ENCODE data around the gene PLXNC1.

The PLXNC1 gene

DNA sequence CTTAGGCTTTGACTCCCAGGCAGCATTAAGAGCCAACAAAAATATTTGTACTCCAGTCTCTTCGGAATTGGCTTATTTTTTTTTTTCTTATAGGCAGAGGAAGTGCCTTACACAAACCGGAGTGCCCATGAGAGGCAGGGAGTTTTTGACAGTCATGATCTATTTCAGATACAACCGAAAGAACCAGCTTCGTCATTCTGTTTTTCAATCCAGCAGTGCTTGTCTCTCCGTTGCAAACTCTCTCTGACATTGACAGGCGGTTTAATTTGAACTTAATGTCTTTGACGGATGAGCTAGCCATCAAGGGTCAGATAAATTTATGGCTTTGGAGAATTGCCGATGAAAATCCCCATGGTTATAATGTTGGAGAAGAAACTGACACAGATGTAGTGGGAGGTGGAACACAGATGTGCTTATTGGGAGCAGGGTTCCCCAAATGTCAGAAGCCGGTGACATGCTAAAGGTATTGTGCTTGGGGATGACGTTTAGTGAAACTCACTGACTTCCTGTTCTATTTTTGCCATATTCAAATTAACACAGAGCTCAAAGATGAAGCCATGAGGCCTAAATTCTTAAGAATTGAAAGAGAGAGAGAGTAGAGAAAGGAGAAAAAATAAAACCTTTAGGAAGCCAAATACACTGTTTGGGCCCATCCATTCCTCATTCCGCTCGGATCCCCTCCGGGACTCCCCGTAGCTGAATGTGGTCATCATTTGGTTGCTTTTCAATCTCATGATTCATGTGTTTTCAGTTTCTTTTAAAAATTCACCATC, 59.7 kb downstream of the PLXNC1 start:
- DNase-seq, result peak; percentile 78

DNA sequence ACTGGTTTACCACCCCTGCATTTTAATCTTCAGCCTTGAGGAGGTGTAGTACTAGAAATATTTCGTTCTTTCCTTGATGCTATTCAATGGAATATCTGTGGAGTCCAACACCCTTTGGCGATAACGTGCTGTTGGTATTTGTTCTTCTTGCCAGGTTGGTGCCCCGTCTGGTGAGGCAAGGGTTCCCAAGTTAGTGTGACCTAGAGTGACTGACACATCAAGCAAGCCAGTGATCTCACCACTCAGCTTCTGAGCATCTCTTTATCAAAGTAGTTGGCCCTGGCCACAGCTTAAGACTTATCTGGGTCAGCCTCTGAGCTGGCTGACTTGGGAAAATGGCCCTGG, 60.2 kb downstream of the PLXNC1 start:
- DNase-seq, result peak; percentile 60

DNA sequence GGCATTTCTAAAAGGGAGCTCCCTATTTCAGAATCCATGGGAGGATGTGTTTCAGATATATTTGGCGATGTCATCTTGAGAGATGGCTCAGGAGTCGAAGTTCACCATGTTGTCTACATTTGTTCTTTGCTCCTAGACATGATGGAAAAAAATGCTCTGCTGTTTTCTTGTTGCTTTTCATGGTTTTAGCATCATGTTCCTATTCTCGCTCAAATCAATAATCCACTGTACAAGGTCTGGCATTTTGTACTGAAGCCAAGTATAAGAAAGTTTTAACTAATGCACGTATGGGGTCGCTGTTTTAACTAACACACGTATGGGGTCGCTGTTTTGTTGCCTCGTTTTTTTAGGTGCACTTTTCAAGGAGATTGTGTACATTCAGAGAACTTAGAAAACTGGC, 60.9 kb downstream of the PLXNC1 start:
- no peak for DNase-seq

DNA sequence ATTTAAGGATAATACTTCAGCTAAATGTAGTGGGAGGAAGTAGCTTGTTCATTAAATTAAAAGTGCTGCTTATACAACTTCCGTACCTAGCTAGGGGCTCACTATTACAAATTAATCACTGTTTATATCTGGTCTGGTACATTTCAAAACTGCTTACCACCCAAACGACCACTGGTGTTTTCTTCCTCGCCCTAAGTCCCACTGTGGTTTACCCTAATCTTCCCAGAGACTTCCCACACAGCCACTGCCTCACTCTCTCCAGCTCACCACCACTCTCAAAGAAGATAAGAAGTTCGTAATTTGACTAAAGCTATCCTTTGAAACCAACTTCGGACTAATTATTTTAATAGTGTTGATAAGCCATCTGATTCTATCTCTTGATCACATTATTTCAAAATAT, 62.6 kb downstream of the PLXNC1 start:
- peak; percentile 43 for DNase-seq

DNA sequence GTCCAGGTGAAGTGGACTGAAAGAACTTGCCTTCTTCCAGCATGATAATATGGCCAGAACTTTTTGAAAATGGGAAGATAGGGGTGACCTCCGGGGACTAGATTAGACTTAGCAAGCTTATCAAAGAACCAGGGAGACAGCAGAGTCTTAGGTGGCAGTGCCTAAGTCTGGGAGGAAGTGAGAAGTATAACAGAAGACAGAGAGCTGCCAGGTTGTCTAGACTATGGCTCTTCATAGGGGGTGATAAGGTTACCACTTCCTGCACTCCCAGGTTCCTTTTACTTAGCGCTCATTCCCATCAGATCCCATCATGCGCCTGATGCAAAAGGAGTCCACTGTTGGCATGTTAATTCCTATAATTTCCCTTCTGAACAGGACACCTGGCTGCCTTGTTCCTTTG, 69.9 kb downstream of the PLXNC1 start:
- DNase-seq, result peak; percentile 70

DNA sequence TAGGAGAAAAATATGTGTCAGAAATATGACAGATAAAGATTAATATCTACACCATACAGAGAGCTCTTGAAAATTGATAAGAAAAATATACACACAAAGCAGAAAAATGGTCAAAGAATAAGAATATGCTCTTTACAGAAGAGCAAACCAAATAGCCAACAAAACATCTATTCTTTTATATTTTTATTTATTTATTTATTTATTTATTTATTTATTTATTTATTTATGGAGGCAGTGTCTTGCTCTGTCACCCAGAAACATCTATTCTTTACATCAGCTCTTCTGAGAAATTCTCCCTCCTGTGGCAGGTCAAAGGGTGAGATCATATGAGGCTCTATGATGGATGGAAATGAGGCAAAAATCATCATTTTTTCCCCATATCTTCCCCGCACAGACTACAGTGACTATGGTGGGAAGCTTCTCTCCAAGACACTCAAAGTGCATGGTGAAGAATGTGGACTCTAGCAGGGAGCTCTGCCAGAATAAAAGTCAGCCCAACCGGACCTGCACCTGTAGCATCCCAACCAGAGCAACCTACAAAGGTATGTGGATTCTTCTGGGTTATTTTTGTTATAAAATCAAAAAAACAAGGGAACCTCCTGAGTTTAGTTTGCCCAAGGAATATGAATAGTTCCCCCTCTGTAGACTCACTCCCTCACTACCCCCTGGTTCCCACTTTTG, 71.4 kb downstream of the PLXNC1 start:
- DNase-seq, result peak; percentile 8

DNA sequence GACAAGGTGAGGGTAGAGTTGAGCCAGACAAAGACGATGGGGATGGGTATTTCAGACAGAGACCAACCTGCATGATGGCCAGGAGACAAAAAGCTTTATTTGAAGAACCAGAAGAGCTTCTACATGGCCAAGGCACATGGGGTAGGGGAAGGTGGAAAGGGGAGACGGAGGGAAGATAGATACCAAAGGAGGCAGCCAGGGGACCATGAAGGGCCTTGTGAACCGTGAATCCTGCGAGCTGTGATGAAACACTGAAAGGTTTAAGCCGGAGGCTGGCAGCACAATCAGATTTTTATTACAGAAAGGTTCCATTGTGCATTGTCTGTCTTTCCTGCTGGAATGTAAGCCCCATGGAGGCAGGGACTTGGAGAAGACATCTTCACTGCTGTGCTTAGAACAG, 72.4 kb downstream of the PLXNC1 start:
- no peak for DNase-seq

DNA sequence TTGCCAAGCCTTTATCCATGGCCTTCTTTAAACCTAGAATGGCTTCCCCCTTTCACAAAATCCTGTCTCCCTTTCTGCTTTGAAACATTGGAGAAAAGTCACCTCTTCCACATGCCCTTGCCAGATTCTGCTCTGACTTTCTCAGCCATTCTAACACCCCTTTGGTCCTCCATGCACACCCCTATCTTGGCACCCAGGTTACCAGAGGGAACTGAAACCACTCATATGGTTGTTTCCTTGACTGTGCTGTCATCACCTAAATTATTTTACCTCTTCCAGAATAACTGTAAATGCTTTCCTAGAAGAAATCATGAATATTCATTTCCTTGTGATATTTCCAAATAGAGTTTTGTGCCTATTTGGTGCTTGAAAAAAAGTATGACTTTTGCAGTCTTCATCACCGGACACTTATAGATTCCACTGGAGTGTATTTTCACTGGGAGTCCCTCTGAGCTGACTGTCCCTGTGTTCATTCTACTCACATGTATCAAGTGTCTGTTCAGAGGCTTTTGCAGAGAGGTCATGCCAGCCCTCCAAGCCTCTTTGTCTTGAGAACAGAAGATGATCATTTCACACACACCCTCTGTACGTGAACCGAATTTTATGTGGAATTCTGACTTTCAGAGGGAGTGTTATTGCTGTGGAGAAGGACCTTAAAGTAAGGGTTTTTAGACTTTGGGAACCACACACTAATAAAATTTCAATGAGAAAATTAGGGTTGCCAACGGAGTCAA, 74.1 kb downstream of the PLXNC1 start:
- no peak for DNase-seq

DNA sequence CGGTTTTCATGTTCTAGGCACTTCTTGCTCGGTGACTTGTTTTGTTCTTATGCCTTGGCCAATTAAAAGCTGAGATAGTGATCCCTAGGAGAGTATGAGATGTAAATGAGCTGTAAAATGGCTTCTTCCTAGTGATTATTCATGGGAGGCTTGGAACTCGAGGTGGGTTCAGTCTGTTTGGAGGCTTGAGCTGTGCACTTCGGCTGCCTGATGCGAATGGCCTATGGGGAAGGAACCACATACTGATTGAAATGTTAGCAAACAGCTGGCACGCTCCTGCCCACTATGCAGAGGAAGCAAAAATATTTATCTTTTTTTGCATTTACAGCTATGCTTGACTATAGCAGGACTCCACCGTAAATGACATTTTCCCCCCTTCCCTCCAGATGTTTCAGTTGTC, 75.5 kb downstream of the PLXNC1 start:
- no peak for DNase-seq

DNA sequence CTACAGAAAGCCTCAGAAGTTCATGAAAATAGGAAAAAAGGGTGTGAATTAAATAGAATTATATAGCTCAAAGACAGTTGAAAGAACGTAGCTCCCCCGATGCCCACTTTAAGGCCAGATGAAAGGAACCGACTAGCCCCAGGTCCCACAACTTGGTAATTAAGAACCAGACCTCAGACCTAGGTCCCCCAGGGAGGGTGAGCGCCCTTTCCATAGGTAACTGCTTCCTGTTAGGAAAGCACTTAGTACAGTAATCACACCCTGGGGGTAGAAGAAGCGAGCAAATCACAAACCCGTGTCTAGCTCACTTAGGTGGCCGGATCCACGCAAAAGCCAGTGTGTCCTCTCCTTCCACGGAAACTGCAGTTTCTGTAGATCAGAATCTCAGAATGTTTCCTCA, 77.1 kb downstream of the PLXNC1 start:
- no peak for DNase-seq

DNA sequence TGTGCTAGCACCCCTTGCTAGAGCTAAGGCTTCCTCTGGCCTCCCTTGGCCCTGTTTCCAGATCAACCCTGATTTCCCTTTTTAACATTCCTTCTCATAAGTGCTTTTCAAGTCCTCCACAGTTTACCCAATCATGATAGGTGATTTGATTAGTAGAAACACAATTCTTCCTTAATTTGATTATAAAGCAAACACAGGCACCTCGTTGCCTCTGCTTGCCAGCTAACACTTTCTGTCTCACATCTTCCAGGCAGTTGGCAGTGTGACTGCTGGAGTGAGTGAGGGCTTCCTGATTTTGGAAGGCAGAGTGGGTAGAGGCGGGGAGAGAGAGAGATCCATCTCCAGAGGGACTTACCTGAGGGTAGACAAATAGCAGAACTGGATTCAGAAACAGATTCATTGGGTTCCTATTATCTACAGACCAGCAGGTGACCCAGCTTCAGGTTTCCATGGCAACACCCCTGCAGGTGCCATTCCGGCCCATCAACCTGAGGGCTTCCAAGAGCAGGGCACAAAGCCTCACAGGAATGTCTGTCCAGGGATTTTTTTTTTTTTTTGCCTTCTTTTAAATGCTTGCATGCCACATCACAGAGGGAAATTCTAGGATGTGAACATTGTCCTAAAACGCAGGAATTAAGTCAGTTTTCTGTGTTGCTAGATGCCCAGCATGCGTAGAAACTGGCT, 77.7 kb downstream of the PLXNC1 start:
- DNase-seq, result no peak

DNA sequence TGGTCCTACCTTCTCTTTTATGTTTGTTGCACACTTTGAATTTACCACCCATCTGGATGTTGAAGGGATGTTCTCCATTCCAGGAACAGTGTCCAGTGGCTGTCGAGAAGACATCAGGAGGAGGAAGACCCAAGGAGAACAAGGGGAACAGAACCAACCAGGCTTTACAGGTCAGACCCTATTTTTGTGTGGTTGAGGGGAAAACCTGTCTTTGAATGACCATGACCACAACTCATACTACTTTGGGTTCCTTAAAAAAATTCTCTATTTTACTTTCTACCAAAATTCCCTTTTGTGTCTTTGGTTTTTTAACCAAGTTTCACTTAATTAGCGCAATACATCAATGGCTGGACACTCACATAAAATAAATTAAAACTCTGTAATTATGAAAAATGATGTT, 78.7 kb downstream of the PLXNC1 start:
- DNase-seq, result no peak

DNA sequence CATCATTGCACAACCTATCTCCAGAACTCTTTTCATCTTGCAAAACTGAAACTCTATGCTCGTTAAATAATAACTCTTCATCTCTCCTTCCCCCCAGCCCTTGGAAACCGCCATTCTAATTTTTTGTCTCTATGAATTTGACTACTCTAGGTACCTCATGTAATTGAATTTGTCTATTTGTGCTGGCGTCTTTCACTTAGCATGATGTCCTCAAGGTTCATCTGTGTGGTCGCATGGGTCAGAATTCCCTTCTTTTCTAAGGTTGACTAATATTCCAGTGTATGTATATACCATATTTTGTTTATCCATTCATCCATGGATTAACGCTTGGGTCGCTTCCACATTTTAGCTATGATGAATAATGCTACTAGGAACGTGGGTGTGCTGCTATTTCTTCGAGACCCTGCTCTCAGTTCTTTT, 80.1 kb downstream of the PLXNC1 start:
- DNase-seq, result no peak

DNA sequence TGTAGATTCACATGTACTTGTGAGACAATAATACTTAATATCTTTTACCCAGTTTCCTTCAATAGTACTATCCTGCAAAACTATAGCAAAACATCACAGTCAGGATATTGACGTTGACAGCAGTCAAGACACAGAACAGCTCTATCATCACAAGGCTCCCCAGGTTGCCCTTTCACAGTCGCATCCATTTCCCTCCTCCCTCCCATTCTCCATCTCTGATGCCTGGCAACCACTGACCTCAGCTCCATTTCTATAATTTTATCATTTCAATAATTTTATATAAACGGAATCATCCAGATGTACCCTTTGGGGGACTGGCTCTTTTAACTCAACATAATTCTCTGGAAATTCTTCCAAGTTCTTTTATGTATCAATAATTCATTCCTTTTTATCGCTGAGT, 81.5 kb downstream of the PLXNC1 start:
- DNase-seq, result no peak

DNA sequence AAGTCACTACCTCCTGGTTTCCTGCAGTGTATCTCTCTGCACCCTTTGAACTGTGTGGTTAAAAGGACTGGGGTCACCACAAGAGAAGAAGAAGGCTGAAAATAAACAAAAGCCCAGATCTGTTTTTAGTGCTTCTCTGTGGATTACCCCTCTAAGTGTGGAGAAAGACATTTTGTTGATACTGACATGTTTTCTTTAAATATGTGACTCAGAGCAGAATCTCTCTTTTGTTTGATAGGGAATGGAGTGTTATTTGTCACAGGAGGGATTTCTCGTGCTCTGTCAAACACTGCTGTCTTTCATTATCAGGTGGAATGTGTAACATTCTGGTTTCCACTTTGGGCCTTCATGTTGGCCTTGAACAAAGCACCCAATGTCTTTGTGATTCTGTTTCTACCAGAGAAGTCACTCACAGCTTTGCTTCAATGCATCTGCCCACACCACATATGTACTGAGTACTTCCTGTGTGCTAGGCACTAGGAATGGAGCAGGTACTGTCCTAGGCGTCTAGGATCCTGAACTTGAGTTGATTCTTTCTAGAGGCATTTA, 82.1 kb downstream of the PLXNC1 start:
- peak; percentile 14 for DNase-seq

DNA sequence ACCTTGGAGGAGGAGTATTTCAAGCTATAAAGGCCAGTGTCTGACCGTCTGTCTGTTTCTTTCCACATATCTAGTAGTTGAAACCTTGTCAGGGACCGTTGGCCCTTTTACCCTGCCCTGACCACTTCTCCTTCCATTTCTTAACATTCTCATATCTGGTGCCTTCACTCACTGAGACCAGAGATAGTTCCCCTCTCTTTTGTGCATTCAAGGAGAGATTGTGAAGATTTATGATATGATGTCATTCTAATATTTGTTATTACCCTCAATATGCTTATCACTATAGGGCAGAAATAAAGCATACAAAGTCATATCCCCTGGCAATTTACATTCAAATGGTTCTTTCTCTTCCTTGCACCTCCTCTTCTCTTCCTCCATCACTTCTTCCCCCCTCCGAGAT, 83.3 kb downstream of the PLXNC1 start:
- DNase-seq, result peak; percentile 87

DNA sequence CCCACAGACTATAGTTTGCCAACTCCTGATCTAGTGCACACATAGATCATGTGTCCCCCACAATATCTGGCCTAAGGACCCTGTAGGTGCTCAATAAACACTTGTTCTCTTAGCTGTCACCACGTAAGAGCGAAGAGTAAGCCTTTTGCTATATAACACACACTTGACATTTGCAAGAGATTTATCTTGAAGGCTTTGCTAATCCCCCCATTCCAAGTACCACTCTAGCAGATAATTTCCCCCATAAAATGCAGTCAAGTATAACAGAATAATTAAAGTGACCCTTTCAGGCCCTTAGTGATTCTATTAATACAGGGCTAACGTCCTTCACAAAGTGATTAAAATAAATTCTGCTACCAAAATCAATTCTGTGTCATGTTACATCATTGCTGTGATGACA, 87.5 kb downstream of the PLXNC1 start:
- DNase-seq, result no peak

DNA sequence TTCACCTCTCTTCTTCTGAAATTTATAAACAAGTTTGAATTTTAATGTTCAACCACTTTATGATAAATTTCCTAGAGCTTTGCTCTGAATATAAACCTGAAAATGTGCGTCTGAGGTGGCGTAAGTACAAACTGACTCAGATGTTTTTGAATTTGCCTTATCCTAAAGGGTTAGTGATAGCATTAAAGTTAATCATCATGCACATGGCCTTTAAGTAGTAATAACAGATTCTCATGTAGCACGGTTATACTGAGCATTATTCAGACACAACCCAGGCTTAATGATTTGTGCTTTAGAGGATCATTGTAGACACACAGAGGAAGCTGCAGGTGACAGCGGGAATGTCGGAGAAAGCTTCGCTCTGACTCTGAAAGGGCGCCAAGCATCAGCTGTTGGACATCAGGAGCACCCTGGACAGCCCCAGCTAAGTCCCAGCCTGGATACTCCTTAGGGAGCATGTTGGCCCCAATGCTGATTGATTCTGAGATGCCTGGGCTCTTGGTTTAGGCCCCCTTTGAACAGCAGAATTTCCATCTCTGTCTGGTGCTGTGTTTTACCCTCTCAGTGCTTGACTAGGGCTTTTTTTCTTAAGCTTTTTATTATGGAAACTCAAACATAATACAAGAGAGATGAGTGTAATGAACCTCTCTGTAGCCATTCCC, 91.1 kb downstream of the PLXNC1 start:
- no peak for DNase-seq

DNA sequence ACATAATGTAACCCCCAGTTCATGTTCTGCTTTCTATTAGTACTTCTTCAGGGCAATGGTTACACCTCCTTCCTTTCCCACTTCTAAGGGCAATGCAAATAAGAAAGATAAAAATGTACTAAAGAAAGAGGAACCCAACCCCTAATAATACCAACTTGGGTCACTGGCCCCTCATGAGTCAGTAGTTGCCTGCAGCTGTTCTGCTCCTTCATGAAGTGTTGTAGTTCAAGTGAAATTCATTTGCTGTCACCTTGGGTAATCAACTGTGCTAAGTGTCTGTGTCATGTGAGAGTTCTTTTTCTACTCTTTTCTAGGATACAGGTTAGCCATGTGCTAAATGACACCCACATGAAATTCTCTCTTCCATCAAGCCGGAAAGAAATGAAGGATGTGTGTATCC, 91.8 kb downstream of the PLXNC1 start:
- peak; percentile 37 for DNase-seq

DNA sequence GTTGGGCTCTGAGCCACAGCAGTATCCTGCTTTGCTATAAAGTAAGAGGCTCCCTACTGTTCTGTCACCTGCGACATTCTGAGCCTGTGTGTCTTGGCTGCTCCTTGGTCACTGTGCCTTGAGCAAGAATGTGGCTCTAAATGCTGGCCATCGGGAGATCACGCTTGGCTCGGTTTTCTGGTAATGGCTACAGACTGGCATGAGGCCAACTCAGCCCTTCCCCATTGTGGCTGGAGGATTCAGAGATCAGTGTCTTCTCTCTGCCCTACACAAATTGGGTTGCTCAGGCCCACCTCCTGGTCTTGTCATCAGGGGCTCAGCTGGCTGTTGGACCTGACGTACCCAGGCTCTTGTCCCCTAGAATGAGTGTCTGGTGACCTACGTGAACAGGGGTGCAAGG, 94.5 kb downstream of the PLXNC1 start:
- peak; percentile 20 for DNase-seq

DNA sequence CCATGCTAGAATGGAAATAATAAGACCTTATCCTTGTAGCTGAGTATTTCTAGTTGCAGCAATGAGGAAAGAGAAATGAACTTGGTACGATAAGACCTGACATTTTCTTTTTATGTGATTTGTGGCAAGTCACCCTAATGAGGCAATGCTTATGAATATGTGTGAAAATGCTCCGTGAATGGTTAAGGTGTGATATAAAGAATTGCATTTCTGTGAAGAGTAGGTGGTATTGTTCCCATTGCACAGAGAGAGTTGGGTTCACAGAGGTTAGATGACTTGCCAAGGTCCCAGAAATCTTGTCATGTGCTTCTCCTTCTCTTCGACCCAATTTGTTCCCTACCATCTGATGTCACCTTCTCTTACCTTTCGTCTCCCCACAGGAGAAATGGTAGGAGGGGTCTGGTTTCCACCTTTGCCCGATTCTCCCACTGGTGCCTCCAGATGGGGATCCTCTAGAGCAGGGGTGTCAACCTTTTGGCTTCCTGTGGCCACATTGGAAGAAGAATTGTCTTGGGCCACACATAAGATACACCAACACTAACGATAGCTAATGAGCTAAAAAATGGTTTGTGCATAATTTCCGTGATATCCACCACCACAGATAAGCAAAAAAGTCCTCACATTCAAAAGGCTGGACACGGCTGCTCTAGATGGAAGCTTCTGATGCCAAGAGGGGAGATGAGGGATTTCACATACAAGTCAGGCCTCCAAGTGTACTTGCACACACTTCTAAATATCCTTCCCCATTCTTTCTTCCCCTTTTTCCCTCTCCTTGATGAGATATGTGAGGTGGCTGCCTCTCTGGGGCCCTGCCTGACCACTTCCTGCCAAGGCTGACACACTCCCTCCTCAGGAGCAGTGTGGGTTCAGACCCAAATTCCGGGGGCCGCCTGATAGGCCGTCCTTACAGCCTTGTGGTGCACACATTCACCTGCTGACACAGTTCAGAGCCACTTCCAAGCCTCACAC, 96.1 kb downstream of the PLXNC1 start:
- DNase-seq, result peak; percentile 93
